Skeletal muscle tissue (tissue), 4 donors: ENCODE data around the gene SLC24A3. TPM values are rescaled to one million over a fixed set of nuclear protein-coding genes. Genes with fewer than 3 reads are reported as not detected.

Source experiments
- H3K27ac ChIP-seq: one replicate; pipeline ENCODE4 v1.7.0; 2013; ENCODE audit warnings: mild to moderate bottlenecking, low read depth, low read length, inconsistent platforms
- H3K27me3 ChIP-seq, 3 donors: one replicate each; pipeline ENCODE4 v1.7.0; 2013; ENCODE audit warnings: low read length in 3 of 3; ENCODE audit not compliant: control insufficient read depth in 3 of 3, insufficient read depth in 3 of 3
- H3K36me3 ChIP-seq, 3 donors: one replicate each; pipeline ENCODE4 v1.7.0; 2013; ENCODE audit warnings: low read length in 3 of 3; ENCODE audit not compliant: control insufficient read depth in 3 of 3, insufficient read depth in 3 of 3
- H3K4me1 ChIP-seq, 3 donors: one replicate each; pipeline ENCODE4 v1.7.0; 2013; ENCODE audit warnings: low read length in 3 of 3, mild to moderate bottlenecking in 3 of 3; ENCODE audit not compliant: control insufficient read depth in 3 of 3, insufficient read depth in 3 of 3
- H3K4me3 ChIP-seq, 3 donors: one replicate each; pipeline ENCODE4 v1.7.0; 2013; ENCODE audit warnings: low read length in 3 of 3
- H3K9ac ChIP-seq, 3 donors: one replicate each; pipeline ENCODE4 v1.7.0; 2013; ENCODE audit warnings: low read length in 3 of 3, mild to moderate bottlenecking in 3 of 3, moderate library complexity in 2 of 3, low read depth in 1 of 3
- H3K9me3 ChIP-seq, 3 donors: one replicate each; pipeline ENCODE4 v1.7.0; 2013; ENCODE audit warnings: low read length in 3 of 3; ENCODE audit not compliant: control insufficient read depth in 3 of 3
- total RNA-seq: library from RNA; depleted of rRNA; stranded (reverse); fragments of >200 nt; gene quantifications from one replicate; pipeline ENCODE4 v1.2.3, GENCODE V29; 2014
- donor health status: Osteomylitis.

Gene SLC24A3
- total RNA-seq, 1 donor from 2014 or later = 15.7 TPM

GRCh38 chr20:19349879-19350278 is 137.4 kb downstream of the SLC24A3 start:
- Histone ChIP-seq H3K9ac (no peak overlapping the region), H3K4me1 (peaks cover 21 to 46% (median 22%) of the 10 kb centered on the region in 3 donors), H3K36me3 (no peaks in the 10 kb centered on the region), H3K9me3 (no peaks in the 10 kb centered on the region), H3K27ac (no peak overlapping the region), H3K27me3 (no peaks in the 10 kb centered on the region), H3K4me3 (no peak overlapping the region)

GRCh38 chr20:19351542-19351941 is 139.1 kb downstream of the SLC24A3 start:
- no peak overlapping the region for H3K9ac ChIP-seq
- H3K9me3 ChIP-seq = no peaks in the 10 kb centered on the region
- H3K27ac ChIP-seq = no peak overlapping the region
- no peaks in the 10 kb centered on the region for H3K36me3 ChIP-seq
- no peaks in the 10 kb centered on the region for H3K27me3 ChIP-seq
- H3K4me3 ChIP-seq = no peak overlapping the region
- H3K4me1 ChIP-seq = peaks cover 21 to 46% (median 22%) of the 10 kb centered on the region in 3 donors

- H3K9ac ChIP-seq = no peak overlapping the region
- H3K4me1 ChIP-seq = peaks cover 3 to 21% (median 9%) of the 10 kb centered on the region in 3 donors
- no peak overlapping the region for H3K4me3 ChIP-seq
- H3K36me3 ChIP-seq = no peaks in the 10 kb centered on the region
- no peaks in the 10 kb centered on the region for H3K27me3 ChIP-seq
- no peaks in the 10 kb centered on the region for H3K9me3 ChIP-seq
- H3K27ac ChIP-seq = no peak overlapping the region
Measured at GRCh38 chr20:19354950-19355349, 142.5 kb downstream of the SLC24A3 start.

- no peaks in the 10 kb centered on the region for H3K36me3 ChIP-seq
- no peaks in the 10 kb centered on the region for H3K27me3 ChIP-seq
- H3K4me3 ChIP-seq = no peak overlapping the region
- no peak overlapping the region for H3K27ac ChIP-seq
- no peak overlapping the region for H3K9ac ChIP-seq
- no peaks in the 10 kb centered on the region for H3K9me3 ChIP-seq
- H3K4me1 ChIP-seq = peaks cover 12 to 30% (median 12%) of the 10 kb centered on the region in 3 donors
Measured at GRCh38 chr20:19361790-19362189, 149.3 kb downstream of the SLC24A3 start.

- H3K27me3 ChIP-seq = no peaks in the 10 kb centered on the region
- H3K9me3 ChIP-seq = no peaks in the 10 kb centered on the region
- no peak overlapping the region for H3K9ac ChIP-seq
- no peak overlapping the region for H3K27ac ChIP-seq
- no peak overlapping the region for H3K4me3 ChIP-seq
- H3K36me3 ChIP-seq = no peaks in the 10 kb centered on the region
- peaks cover 12 to 30% (median 13%) of the 10 kb centered on the region in 3 donors for H3K4me1 ChIP-seq
Measured at GRCh38 chr20:19363476-19363875, 151.0 kb downstream of the SLC24A3 start.

- Histone ChIP-seq H3K9me3 (no peaks in the 10 kb centered on the region), H3K4me1 (peaks cover 12 to 24% (median 13%) of the 10 kb centered on the region in 3 donors), H3K27ac (no peak overlapping the region)
Measured at GRCh38 chr20:19367591-19367990, 155.1 kb downstream of the SLC24A3 start.

GRCh38 chr20:19368351-19368750 is 155.9 kb downstream of the SLC24A3 start:
- Histone ChIP-seq H3K36me3 (no peaks in the 10 kb centered on the region), H3K27ac (no peak overlapping the region), H3K9ac (no peak overlapping the region), H3K4me3 (no peak overlapping the region), H3K4me1 (peaks cover 9 to 20% (median 10%) of the 10 kb centered on the region in 3 donors), H3K9me3 (no peaks in the 10 kb centered on the region), H3K27me3 (no peaks in the 10 kb centered on the region)

More at GRCh38 chr20:19367591-19367990, 155.1 kb downstream of the SLC24A3 start:
- H3K36me3 ChIP-seq = no peaks in the 10 kb centered on the region
- H3K4me3 ChIP-seq = no peak overlapping the region
- H3K9ac ChIP-seq = no peak overlapping the region
- no peaks in the 10 kb centered on the region for H3K27me3 ChIP-seq

- Histone ChIP-seq H3K9me3 (no peaks in the 10 kb centered on the region), H3K9ac (no peak overlapping the region), H3K4me3 (no peak overlapping the region), H3K27me3 (no peaks in the 10 kb centered on the region), H3K36me3 (no peaks in the 10 kb centered on the region), H3K4me1 (peaks cover 3 to 5% (median 5%) of the 10 kb centered on the region in 3 donors), H3K27ac (no peak overlapping the region)
Measured at GRCh38 chr20:19370076-19371075, 157.9 kb downstream of the SLC24A3 start.

- Histone ChIP-seq H3K4me1 (peaks cover 0 to 5% (median 0%) of the 10 kb centered on the region in 3 donors), H3K27me3 (no peaks in the 10 kb centered on the region), H3K36me3 (no peaks in the 10 kb centered on the region), H3K9me3 (no peaks in the 10 kb centered on the region), H3K4me3 (no peak overlapping the region), H3K9ac (no peak overlapping the region), H3K27ac (no peak overlapping the region)
Measured at GRCh38 chr20:19371112-19371511, 158.7 kb downstream of the SLC24A3 start.

GRCh38 chr20:19374216-19374615 is 161.8 kb downstream of the SLC24A3 start:
- Histone ChIP-seq H3K36me3 (no peaks in the 10 kb centered on the region), H3K4me3 (no peak overlapping the region), H3K9me3 (no peaks in the 10 kb centered on the region), H3K4me1 (peaks cover 0 to 8% (median 0%) of the 10 kb centered on the region in 3 donors), H3K27ac (no peak overlapping the region), H3K27me3 (no peaks in the 10 kb centered on the region), H3K9ac (no peak overlapping the region)
